GM12801 (cell line): Measurements from ENCODE around the gene HMX1.

Experiments used
- TF ChIP-seq, protein P1 (sequence below): IDR thresholded peaks from one replicate; pipeline ENCODE4 v1.5.1; 2011; ENCODE audit warnings: control low read depth; ENCODE audit not compliant: insufficient read length; ENCODE audit errors: extremely low read depth

HMX1 gene

DNA sequence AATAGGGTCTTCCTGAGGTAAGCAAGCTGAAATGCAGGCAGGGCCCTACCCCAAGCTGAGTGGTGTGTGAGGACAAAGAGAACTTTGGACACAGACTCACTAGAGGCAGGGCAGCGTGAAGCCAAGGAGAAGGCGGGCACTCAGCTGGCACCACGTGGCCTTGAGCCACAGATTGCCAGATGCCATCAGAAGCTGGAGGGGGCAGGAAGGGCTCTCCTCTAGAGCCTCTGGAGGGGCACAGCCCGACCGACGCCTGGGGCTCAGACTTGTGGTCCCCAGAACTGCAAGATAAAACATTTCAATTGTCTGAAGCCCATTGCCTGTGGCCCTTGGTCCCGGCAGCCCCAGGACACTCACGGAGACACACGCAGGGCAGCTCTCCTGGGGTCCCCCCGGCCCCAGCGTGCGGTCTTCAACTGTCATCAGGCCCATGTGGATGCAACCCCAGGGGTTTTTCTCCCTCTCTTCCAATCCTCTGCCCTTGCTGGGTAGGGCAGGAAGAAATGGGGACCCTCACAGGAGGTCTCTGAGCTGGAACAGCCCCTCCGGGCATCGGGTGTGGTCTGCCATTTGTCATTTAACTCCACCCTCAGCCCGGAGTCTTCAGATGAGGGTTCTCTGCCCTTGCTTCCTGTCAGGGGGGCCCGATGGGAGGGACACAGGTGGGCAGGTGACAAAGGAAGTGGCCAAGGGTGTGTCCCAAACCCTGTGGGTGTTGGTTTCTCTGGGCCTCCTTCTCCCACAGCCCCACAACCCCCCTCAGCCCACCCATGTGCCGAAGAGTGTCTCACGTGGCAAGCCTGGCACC lies 22.2 kb downstream of the HMX1 start:
- TF ChIP-seq, protein P1, sequence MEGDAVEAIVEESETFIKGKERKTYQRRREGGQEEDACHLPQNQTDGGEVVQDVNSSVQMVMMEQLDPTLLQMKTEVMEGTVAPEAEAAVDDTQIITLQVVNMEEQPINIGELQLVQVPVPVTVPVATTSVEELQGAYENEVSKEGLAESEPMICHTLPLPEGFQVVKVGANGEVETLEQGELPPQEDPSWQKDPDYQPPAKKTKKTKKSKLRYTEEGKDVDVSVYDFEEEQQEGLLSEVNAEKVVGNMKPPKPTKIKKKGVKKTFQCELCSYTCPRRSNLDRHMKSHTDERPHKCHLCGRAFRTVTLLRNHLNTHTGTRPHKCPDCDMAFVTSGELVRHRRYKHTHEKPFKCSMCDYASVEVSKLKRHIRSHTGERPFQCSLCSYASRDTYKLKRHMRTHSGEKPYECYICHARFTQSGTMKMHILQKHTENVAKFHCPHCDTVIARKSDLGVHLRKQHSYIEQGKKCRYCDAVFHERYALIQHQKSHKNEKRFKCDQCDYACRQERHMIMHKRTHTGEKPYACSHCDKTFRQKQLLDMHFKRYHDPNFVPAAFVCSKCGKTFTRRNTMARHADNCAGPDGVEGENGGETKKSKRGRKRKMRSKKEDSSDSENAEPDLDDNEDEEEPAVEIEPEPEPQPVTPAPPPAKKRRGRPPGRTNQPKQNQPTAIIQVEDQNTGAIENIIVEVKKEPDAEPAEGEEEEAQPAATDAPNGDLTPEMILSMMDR: no peak

DNA sequence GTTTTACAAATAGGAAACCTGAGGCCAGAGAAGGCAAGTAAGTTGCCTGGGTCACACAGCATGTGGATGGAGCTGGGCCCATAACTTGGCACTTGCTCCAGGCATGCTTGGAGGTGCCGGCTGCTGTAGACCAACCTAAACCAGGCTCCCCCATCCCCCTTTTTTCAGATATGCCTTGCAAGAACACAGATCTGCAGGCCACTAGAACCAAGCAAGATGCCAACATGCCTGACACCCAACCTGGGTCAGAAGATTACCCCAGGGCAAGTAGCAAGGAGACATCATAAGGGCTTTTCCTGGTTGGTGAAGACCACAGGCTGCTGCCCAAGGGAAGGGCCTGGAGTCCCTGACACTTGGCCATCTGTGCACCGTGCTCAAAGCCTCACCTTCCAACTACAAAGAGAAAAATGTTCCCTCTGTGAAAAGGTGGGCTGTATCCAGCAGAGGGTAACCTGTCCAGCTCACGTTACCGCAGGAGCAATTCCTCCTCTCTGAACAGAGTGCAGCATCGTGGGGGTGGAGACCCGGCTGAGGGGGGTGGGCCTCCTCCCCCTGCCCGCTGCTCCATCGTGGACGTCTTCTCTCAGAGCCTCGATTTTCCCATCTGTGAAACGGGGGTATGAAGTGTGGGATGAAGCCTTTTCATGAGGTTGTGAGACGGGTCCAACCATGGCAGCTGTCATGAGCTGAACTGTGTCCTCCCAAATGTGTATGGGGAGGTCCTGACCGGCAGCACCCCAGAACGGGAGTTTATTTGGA lies 23.0 kb downstream of the HMX1 start:
- TF ChIP-seq, protein P1: no peak

DNA sequence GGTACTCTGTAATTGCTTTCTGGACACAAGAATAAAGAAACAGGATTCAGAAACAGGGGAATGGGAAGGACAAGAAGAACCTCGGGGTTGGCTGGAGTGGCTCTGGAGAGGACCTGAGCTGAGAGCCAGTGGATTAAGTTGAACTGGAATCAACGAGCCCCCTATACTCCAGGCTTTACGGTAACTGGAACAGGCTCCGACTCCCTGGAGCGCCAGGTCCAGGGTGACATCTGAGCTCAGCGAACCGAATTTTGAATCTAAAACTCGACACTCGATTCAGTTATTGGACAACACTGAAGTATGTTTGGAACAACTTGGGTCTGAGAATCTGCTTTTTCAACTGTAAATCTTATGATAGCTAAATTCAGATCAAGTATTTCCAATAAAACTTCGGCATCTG lies 23.9 kb downstream of the HMX1 start:
- TF ChIP-seq, protein P1: no peak

DNA sequence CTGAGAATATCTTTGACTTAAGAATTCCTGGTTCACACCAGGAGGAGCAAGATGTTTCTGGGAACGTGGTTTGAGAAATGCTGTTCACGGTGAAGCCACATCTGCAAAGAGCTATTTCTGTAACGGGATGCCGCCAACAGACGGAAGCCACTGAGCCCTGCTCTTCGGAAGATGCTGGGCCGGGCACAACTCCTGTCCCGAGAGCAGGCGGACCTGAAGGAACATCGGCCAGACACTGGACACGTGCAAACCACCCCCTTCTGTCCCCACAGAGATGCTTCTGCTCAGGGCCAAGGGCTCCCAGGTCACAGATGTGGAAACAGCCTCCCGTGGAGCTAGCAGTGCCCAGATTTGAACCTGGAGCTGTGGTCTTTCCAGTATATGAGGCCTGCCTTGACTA lies 24.3 kb downstream of the HMX1 start:
- TF ChIP-seq, protein P1: no peak

DNA sequence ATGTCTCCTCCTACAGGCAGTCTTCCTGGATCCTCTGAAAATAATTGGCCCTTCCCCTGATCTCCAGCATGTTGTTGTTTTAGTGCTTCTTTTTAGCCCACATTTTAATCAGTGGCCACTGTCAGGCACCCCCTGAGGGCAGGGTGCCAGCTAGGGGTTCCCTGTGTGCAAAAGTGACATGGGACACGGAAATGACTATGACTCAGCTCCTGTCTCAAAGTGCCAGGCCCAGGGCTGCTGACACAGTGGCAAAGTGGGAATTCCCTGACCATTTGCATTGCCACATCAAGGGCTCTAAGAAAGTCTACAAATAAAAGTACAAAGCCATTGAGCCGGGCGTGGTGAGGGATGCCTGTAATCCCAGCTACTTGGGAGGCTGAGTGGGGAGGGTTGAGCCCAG lies 24.8 kb downstream of the HMX1 start:
- TF ChIP-seq, protein P1: no peak

DNA sequence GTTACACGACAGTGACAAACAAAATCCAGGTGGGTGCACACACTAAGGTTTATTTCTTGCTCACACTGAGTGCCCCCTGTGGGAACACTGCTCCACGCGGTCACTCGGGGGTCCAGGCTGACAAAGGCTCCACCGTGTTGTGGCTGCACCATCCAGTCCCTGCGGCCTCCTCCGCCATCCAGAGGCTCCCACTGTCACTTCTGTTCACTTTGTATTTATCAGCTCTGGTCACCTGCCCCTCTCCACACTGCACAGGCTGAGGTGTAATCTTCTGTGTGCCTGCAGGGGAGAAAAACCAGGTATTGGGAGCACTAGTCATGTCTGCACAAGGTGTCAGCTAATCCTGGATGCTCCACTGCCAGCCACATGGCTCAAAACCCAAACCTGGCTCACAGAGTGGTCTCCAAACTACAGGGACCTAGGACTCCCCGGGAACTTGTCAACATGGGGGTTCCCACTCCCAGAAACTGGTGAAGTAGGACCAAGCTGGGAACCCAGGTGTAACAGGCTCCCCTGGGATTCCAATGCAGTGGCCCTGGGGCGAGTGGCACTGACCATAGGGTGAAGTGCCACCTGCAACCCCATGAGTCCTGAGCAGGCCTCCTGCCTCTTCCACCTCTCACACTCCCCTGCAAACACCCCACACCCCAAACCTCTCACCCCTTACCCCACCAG lies 25.5 kb downstream of the HMX1 start:
- TF ChIP-seq, protein P1: no peak
